Fibroblast of skin of left biceps (primary cell): ENCODE data around the gene CASP3.
"Not testable (repeated sequence)": the region's sequence is repeated elsewhere in the genome, so short reads cannot be mapped to it uniquely, and the experiment has no call there.

Source experiments
- DNase-seq, 2 experiments: peaks; one replicate each; pipeline ENCODE4 v3.0.0-alpha.2; 2013; ENCODE audit warnings: low read depth in 2 of 2

The CASP3 gene

GRCh38 chr4:184596617-184597185 lies 52.5 kb downstream of the CASP3 start:
- DNase-seq: no peak

GRCh38 chr4:184596044-184596616 lies 53.1 kb downstream of the CASP3 start:
- DNase-seq: no peak

- no peak for DNase-seq
Observed at GRCh38 chr4:184595430-184595829, 53.8 kb downstream of the CASP3 start.

GRCh38 chr4:184593461-184593860 lies 55.8 kb downstream of the CASP3 start:
- no peak for DNase-seq

- not testable (repeated sequence) for DNase-seq
Observed at GRCh38 chr4:184591747-184592270, 57.4 kb downstream of the CASP3 start.

- DNase-seq: no peak
Observed at GRCh38 chr4:184591070-184591677, 58.1 kb downstream of the CASP3 start.

- DNase-seq: no peak
Observed at GRCh38 chr4:184590196-184590595, 59.1 kb downstream of the CASP3 start.

GRCh38 chr4:184588893-184589292 lies 60.4 kb downstream of the CASP3 start:
- no peak for DNase-seq

- no peak for DNase-seq
Observed at GRCh38 chr4:184587701-184588100, 61.5 kb downstream of the CASP3 start.

- DNase-seq: no peak
Observed at GRCh38 chr4:184587221-184587620, 62.0 kb downstream of the CASP3 start.

GRCh38 chr4:184583738-184584502 lies 65.3 kb downstream of the CASP3 start:
- no peak for DNase-seq
